GM18520 (cell line): Measurements from ENCODE around the gene PPARA.

Experiments
- ATAC-seq: cut with Tn5 transposase; IDR thresholded peaks from one replicate; pipeline ENCODE4 v1.9.1; 2021; ENCODE audit not compliant: unreplicated experiment

PPARA gene

DNA sequence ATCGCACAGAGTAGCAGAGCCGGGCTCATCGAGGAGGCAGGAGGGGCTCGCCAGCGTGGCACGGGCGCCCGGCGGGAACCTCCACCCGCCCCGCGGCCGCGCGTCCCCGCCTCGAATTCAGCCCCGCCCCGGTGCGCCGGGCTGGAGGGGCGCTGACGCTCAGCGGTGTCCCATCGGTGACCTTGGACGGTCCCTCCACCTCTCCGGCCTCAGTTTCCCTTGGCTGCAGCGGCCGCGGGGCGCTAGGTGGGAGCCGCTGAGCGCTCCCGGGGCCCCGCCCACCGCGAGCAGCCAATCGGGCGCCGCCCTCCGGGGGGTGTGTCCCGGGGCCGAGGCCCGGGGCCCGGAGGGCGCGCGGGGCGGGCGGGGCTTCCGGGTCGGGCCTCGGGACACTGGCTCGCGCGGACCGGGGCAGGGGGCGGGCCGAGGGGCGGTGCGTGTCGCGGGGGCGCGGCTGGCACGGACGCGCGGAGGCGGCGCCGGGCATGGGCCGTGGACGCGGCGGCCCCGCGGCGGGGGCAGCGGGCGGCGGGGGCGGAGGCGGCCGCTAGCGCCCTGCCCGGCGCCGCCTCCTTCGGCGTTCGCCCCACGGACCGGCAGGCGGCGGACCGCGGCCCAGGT lies at the start of gene PPARA:
PPARA (plus strand) TSS at position 493 of the 621 bp plus-strand sequence. CDS start 47,858 bp downstream, outside the sequence.
- ATAC-seq, result peak; percentile 64

DNA sequence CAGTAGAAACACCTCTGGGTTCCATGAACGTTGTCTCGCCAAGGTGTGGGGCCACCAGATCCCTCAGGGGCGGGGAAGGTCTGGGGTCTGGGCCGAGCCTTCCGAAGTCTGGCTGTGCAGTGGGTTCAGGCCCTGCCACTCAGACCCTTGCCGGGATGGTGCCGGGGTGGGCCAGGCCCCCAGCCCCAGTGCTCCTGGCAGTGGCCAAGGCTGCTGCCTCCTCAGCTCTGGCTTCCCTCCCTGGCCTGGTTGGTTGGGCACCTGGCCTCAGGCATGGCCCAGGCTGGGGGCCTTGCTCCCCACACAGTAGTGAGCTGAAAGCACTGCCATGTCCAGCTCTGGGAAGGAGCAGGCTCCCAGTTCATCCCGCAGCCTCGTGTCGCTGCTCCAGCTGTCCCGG lies 48.2 kb upstream of the PPARA start:
- no peak for ATAC-seq

DNA sequence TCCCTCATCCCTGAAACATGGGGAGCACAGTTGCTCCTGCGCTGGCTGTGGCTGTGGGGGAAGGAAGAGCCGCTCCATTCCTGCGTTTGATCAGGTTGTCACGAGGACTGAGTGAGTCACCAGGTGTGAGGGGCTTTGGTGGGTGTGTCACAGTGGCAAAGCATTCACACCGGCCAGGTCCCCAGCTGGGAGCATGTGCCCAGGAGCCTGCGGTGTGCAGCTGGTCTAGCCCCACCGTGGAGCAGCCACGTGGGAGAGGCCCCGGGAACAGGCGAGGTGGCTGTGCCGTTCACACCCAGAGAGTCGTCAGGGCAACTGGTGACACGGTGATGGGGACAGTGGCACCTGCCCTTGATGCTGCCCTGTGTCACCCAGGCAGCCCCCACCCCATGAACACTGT lies 47.6 kb upstream of the PPARA start:
- no peak for ATAC-seq

GRCh38 chr22:46103181-46103580 lies 47.1 kb upstream of the PPARA start:
- no peak for ATAC-seq

DNA sequence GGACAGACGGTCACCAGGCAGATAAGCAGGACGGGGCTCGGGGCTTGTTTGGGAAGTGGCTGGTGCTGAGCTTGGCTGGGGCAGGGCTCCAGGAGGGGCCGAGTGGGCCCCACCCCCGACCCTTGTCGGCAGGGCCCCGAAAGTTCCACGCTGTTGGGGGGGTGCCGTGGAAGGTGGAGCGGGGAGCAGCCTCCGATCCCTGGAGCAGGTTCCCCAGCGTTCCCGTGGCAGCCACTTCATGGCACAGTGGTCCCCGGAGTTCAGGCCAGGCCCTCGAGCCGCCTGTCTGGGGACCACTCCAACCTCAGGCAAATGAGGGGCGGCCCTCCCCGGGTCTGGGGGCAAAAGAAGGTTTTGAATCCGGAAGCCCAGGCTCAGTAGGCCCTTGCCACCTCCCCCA lies 46.7 kb upstream of the PPARA start:
- no peak for ATAC-seq

DNA sequence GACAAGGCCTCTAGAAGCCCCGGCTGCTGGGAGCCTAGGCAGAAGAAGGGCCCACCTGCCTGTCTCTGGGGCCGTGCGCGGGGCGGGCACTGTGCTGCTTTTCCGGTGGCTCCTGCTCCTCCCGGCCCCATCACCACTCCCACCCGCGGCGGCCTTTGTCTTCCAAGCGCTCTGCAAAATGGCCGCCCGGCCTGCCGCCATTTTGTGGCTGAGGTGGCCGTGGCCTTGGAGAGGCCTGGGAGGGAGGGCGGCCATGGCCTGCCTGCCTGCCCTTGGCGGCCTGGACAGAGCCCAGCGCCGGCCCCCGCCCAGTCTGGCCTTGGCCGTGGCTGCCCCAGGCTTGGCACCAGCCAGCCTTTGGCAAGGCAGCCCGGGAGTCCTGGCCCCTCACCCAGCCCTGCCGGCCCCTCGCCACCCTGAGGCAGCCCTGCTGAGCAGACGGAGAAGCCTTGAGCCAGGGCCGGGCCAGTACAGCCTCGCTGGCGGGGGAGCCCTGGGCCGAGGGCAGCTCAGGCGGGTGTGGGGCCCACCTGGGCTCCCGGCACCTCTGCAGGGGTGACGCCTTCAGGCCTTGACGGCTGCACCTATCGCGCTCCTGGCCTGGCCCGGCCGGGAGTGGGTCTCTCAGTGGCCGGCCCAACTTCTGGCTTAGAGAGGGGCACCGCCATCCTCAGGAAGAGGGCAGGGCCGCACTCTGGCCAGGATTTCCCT lies 46.0 kb upstream of the PPARA start:
- ATAC-seq, result no peak

DNA sequence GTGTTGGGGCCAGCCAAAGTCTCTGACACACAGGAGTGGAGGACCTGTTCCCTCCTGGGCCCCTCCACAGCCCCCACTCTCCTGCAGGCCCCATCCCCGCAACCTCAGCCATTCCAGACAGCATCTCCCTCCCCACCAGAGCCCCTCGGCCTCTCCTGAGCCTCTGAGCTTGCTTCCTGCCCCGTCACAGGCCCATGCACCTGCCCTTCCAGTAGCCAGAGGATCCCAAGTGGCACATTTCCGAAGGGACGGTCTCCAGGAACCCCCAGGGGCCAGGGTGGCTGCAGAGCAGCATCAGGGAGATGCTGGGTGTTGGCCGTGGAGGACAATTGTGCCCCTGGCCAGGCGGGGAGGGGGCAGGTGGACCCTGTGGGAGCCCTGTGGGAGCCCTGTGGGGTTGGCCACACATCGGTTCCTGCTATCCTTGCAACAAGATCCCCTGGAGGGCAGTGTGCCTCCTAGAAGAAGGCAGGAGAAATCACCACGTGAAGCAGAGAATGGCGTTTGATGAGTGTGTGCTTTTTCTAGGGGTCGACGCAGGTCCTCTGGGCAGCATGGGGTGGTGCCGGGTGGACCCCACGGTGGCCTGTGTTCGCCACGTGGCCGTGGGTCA lies 45.3 kb upstream of the PPARA start:
- no peak for ATAC-seq

DNA sequence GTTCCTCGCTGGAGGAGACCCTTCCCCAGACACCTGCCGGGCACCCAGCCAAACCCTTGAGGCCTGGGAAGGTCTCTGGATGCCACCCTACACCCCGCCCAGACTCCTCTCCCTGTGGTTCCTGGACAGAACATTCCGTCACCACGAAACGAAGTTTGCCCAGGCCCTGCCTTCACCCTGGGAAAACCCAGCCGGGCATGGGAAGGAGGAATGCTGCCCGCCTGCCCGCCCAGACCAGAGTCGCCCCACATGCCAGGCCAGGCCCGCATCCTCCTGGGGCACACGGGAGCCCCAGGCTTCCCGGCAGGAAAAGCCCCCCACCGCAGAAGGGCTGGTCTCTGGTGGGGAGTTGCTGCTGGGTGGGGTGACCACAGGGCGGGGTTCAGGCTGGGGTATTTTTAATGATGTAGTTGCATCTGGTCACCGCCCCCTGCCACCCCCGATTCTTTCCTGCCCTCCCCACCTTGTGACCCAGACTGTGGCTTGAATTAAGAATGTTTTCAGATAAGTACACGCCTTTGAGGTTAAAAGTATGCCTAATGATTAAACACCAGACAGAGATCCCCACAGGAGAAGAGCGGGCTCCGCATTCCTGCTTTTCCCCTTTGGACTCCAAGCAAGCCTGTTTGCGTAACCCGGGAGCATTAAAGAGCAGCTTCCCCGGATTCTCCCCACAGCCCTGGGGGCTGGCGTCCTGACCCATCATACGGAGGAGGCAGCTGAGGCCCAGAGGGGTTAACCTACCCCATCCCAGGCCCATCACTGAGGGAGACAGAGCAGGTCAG lies 44.6 kb upstream of the PPARA start:
- no peak for ATAC-seq

- ATAC-seq, result no peak
These were observed 43.9 kb upstream of the PPARA start for GRCh38 chr22:46106279-46107022.

DNA sequence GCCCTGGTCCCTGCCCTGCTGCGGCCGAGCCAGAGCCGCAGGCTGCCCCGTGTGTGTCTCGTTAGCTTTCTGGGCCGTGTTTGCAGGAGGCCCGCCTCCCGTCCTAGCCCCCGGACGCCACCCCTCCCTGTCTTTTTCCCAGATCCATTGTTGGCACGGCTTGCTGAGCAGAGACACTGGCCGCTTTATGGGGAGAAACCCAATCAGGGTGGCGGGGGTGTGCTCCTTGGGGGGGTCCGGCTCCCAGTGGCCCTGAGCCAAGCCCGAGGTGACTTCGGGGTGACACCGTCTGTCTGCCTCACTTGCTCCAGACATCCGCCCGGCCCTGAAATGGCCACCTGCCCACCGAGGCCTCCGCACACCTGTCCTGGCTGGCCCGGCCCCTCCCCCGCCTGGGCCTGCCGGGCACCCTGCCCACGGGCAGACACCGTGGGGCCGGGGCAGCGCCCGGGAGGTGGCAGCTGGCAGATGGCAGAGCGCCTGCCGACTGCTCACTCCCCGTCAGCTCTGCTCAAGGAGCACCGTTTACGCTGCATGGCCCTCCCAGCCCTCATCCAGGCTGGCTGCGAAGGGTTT lies 43.1 kb upstream of the PPARA start:
- ATAC-seq, result no peak

GRCh38 chr22:46107753-46108563 lies 42.4 kb upstream of the PPARA start:
- no peak for ATAC-seq

GRCh38 chr22:46108564-46109473 lies 41.5 kb upstream of the PPARA start:
- no peak for ATAC-seq

DNA sequence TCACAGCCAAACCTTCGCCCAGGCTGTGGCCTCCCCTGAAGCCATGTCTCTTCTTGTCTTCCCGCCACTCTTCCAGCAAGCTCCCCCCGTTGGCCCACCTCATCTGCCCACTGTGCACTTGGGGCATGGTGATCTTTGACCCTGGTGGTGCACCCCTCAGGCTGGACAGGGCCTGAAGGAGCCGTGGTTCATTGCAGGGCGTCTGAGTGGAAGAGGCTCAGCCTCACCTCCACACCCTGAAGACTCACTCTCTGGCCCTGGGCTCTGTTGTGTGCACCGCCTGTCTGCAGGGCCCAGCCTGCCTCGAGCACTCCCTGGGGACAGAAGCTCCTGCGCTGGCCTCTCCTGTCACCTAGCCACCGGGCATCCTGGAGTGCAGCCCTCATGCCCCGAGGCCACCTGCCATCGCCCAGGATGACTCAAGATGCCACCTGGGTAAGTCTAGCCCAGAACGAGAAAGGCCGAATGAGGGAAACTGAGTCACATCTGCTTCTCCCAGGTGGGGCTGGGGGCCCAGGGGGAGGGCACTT lies 40.8 kb upstream of the PPARA start:
- ATAC-seq, result no peak

DNA sequence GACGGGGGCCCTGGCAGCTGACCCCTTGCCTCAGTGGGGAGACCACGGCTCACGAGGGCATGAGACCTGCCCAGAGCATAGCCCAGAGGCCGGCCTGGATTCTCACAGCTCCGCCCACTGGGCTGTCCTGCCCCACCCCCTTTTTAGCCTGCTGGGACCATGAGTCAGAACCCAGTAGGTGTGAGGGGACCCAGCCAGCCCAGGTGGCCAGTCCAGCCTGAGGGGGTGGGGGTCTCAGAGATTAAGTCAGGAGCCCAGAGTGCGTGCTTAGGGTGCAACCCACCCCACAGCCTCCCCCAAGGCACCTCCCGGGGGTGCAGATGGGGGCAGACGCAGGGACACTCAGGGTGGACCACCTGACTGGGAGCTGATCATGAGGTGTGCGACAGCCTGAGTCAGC lies 40.1 kb upstream of the PPARA start:
- no peak for ATAC-seq

DNA sequence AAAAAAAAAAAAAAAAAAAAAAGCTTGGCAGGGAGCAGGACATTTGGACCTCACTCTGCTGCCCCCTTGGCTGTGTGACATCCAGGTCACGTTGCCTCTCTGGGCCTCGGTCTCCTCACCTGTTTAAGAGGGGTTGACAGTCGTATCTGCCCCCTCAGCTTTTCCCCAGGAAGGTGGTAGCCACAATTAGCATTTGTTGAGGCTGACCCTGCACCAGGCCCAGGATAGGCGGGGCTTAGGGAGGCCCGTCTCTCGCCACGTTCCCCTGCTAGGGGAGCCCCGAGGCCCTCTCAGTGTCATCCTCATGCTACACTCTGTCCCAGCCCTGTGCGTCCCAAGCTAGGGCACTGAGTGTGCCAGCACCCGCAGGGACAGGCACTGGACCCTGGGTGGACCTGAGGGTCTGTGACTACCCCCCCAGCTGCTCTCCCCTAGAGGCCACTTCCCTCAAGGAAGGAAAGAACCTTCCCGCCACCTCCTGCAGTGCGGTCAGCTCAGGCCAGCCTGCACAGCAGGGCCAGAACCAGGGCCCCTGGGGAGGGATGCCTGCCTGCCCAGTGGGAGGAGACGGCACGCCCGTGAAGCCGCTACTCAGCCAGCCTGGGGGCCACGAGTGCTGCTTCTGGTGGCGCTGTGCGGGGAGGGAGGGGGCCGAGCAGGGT lies 38.5 kb upstream of the PPARA start:
- ATAC-seq, result no peak

DNA sequence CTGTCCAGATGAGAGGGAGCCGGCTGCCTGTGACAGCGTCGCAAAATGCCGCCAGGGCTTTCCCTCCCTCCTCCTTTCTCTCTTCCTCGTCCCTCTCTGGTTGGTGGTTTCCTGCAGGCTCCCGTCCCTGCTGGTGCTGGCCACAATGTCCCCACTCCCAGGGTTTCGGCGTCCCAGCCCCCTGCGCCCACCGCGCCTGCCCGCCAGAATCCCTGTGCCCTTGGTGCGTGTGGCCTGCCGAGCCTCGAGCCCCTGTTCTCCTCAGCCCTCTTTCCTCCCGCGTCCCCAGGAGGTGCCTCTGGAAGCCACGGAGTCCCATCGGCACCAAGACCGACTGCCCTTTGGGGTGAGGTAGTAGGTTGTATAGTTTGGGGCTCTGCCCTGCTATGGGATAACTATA lies 37.9 kb upstream of the PPARA start:
- no peak for ATAC-seq

GRCh38 chr22:46113110-46113909 lies 37.0 kb upstream of the PPARA start:
- no peak for ATAC-seq
